Mesenchymal stem cell (in vitro differentiated cells and primary cell): ENCODE data around the gene CCDC178. TPM values are rescaled to one million over a fixed set of nuclear protein-coding genes. Genes with fewer than 3 reads are reported as not detected.

Experiments
- DNase-seq: peaks from one replicate; pipeline ENCODE4 v3.0.0-alpha.2; 2013
- H2AFZ ChIP-seq: one replicate; pipeline ENCODE4 v1.6.1; 2013; ENCODE audit warnings: low read depth, mild to moderate bottlenecking, control low read depth, inconsistent platforms, low read length, moderate library complexity
- H2AK5ac ChIP-seq: 2 replicates; pipeline ENCODE4 v1.6.1; 2013; ENCODE audit warnings: low read length, moderate library complexity, mild to moderate bottlenecking, inconsistent platforms; ENCODE audit not compliant: severe bottlenecking
- H2BK120ac ChIP-seq: one replicate; pipeline ENCODE4 v1.6.1; 2013; ENCODE audit warnings: low read depth, mild to moderate bottlenecking, inconsistent platforms, low read length, moderate library complexity
- H2BK12ac ChIP-seq, 2 experiments: one replicate each; pipeline ENCODE4 v1.6.1; 2013; ENCODE audit warnings: inconsistent platforms in 2 of 2, low read length in 2 of 2, mild to moderate bottlenecking in 2 of 2, moderate library complexity in 2 of 2, control low read depth in 1 of 2
- H2BK15ac ChIP-seq: one replicate; pipeline ENCODE4 v1.6.1; 2013; ENCODE audit warnings: mild to moderate bottlenecking, low read depth, inconsistent platforms; ENCODE audit not compliant: poor library complexity, severe bottlenecking
- H2BK5ac ChIP-seq: 2 replicates; pipeline ENCODE4 v1.6.1; 2013; ENCODE audit warnings: low read depth, mild to moderate bottlenecking, low read length, control low read depth, inconsistent platforms; ENCODE audit not compliant: poor library complexity, severe bottlenecking
- H3K14ac ChIP-seq, 2 experiments: one replicate each; pipeline ENCODE4 v1.6.1; 2013; ENCODE audit warnings: inconsistent platforms in 2 of 2, low read length in 2 of 2, control low read depth in 1 of 2, mild to moderate bottlenecking in 1 of 2, moderate library complexity in 1 of 2
- H3K18ac ChIP-seq, 2 experiments: one replicate each; pipeline ENCODE4 v1.6.1; 2013; ENCODE audit warnings: inconsistent platforms in 2 of 2, low read length in 2 of 2, control low read depth in 1 of 2, low read depth in 1 of 2, mild to moderate bottlenecking in 1 of 2
- H3K23ac ChIP-seq, 2 experiments: one replicate each; pipeline ENCODE4 v1.6.1; 2013; ENCODE audit warnings: inconsistent platforms in 2 of 2, low read length in 2 of 2, mild to moderate bottlenecking in 2 of 2, moderate library complexity in 2 of 2, control low read depth in 1 of 2
- H3K27ac ChIP-seq: 2 replicates; pipeline ENCODE4 v1.5.1; 2013; ENCODE audit warnings: mild to moderate bottlenecking, moderate library complexity, low read length, control low read depth, inconsistent platforms; ENCODE audit not compliant: poor library complexity, severe bottlenecking
- H3K27me3 ChIP-seq, 2 experiments: 2 replicates each; pipeline versions ENCODE4 v1.6.1 to v1.7.0; 2013; ENCODE audit warnings: low read length in 2 of 2, mild to moderate bottlenecking in 2 of 2, moderate library complexity in 2 of 2, control low read depth in 1 of 2, inconsistent platforms in 1 of 2; ENCODE audit not compliant: control insufficient read depth in 1 of 2, insufficient read depth in 1 of 2
- H3K36me3 ChIP-seq, 2 experiments: 2 replicates each; pipeline versions ENCODE4 v1.6.1 to v1.7.0; 2013; ENCODE audit warnings: low read length in 2 of 2, control low read depth in 1 of 2, inconsistent platforms in 1 of 2, low read depth in 1 of 2, mild to moderate bottlenecking in 1 of 2; ENCODE audit not compliant: insufficient read depth in 2 of 2, control insufficient read depth in 1 of 2
- H3K4ac ChIP-seq, 2 experiments: one replicate each; pipeline ENCODE4 v1.6.1; 2013; ENCODE audit warnings: inconsistent platforms in 2 of 2, low read length in 2 of 2, mild to moderate bottlenecking in 2 of 2, moderate library complexity in 2 of 2, control low read depth in 1 of 2, low read depth in 1 of 2
- H3K4me1 ChIP-seq: 2 replicates; pipeline ENCODE4 v1.6.1; 2013; ENCODE audit warnings: low read depth, low read length, control low read depth; ENCODE audit not compliant: control insufficient read depth, insufficient read depth
- H3K4me2 ChIP-seq: 2 replicates; pipeline ENCODE4 v1.6.1; 2013; ENCODE audit warnings: low read length, mild to moderate bottlenecking, inconsistent platforms; ENCODE audit not compliant: poor library complexity, severe bottlenecking
- H3K4me3 ChIP-seq, 2 experiments: 2 replicates each; pipeline versions ENCODE4 v1.5.1 to v1.7.0; 2013; ENCODE audit warnings: low read length in 2 of 2, mild to moderate bottlenecking in 2 of 2, control low read depth in 1 of 2, low read depth in 1 of 2; ENCODE audit not compliant: insufficient read depth in 1 of 2
- H3K79me1 ChIP-seq: replicated peaks from 2 replicates; pipeline ENCODE4 v1.6.1; 2013; ENCODE audit warnings: mild to moderate bottlenecking, control low read depth, low read length, inconsistent platforms; ENCODE audit not compliant: poor library complexity, severe bottlenecking
- H3K9ac ChIP-seq: 2 replicates; pipeline ENCODE4 v1.7.0; 2013; ENCODE audit warnings: mild to moderate bottlenecking, low read length, moderate library complexity
- H3K9me3 ChIP-seq: 2 replicates; pipeline ENCODE4 v1.7.0; 2013; ENCODE audit warnings: mild to moderate bottlenecking, low read length; ENCODE audit not compliant: control insufficient read depth
- H4K8ac ChIP-seq: one replicate; pipeline ENCODE4 v1.6.1; 2013; ENCODE audit warnings: inconsistent platforms, mild to moderate bottlenecking, low read length, moderate library complexity
- H4K91ac ChIP-seq: one replicate; pipeline ENCODE4 v1.6.1; 2013; ENCODE audit warnings: mild to moderate bottlenecking, low read length, inconsistent platforms
- WGBS: methylation state at CpG from one replicate; pipeline ENCODE4 v1.1.7; 2013; ENCODE audit warnings: mixed read lengths; 5-methylcytosine and 5-hydroxymethylcytosine counted together
- polyA plus RNA-seq, 2 experiments: library from polyadenylated mRNA; stranded (reverse); fragments of 200-250 nt; gene quantifications; one replicate each; pipeline ENCODE4 v1.2.3, GENCODE V29; 2013

CCDC178 gene
- polyA plus RNA-seq (2013, experiment 1 of 2): 3.1 TPM
- polyA plus RNA-seq (2013, experiment 2 of 2): 2.9 TPM

- Histone ChIP-seq H2BK12ac (peak within 1 kb of the TSS; percentile 38 to 83), H4K8ac (peak within 1 kb of the TSS; percentile 81), H3K27ac (no peak within 1 kb of the TSS), H3K79me1 (no peaks in the 10 kb centered on the region), H3K4me2 (peak within 1 kb of the TSS; percentile 93), H3K9ac (peak within 1 kb of the TSS; percentile 76), H2AK5ac (no peak within 1 kb of the TSS), H3K4ac (peak within 1 kb of the TSS in 1 of 2 experiments; percentile 26), H3K36me3 (no peaks in the 10 kb centered on the region), H3K23ac (peak within 1 kb of the TSS; percentile 23 to 38), H2BK120ac (peak within 1 kb of the TSS; percentile 83), H4K91ac (peak within 1 kb of the TSS; percentile 55), H3K4me3 (peak within 1 kb of the TSS; percentile 77 to 83), H3K9me3 (no peaks in the 10 kb centered on the region), H3K4me1 (peaks cover 3% of the 10 kb centered on the region), H3K18ac (peak within 1 kb of the TSS; percentile 75 to 77), H2BK5ac (no peak within 1 kb of the TSS), H3K14ac (peak within 1 kb of the TSS in 1 of 2 experiments; percentile 44), H2BK15ac (peak within 1 kb of the TSS; percentile 91), H3K27me3 (peaks cover 0 to 6% of the 10 kb centered on the region in 2 experiments), H2AFZ (peak within 1 kb of the TSS; percentile 20)
- 0% methylated on average over 64 of the region's 77 CpGs for WGBS
- DNase-seq: peak; percentile 84
Measured at GRCh38 chr18:33440060-33441043, at the start of gene CCDC178. CCDC178 (minus strand) TSS chr18:33440721; CDS start chr18:33412088, 28,633 bp downstream.

- no peak overlapping the region for H2BK12ac ChIP-seq
Measured at GRCh38 chr18:33483908-33484307, 43.4 kb upstream of the CCDC178 start.

GRCh38 chr18:33472509-33472908, 32.0 kb upstream of the CCDC178 start:
- no peak overlapping the region for H2BK12ac ChIP-seq
- H3K4me3 ChIP-seq: no peak overlapping the region
- WGBS: no CpG with 5 or more reads among the region's 3 CpGs
- no peak overlapping the region for H3K18ac ChIP-seq
- H3K9ac ChIP-seq: no peak overlapping the region
- H2BK15ac ChIP-seq: no peak overlapping the region
- H3K9me3 ChIP-seq: no peaks in the 10 kb centered on the region
- no peak overlapping the region for H3K27ac ChIP-seq
- no peak overlapping the region for H2BK5ac ChIP-seq
- H2AK5ac ChIP-seq: no peak overlapping the region
- H3K4ac ChIP-seq: no peak overlapping the region
- DNase-seq: no peak
- H3K23ac ChIP-seq: no peak overlapping the region
- no peaks in the 10 kb centered on the region for H3K27me3 ChIP-seq
- H4K91ac ChIP-seq: no peak overlapping the region
- no peaks in the 10 kb centered on the region for H3K4me1 ChIP-seq
- no peak overlapping the region for H2AFZ ChIP-seq
- no peaks in the 10 kb centered on the region for H3K36me3 ChIP-seq
- H3K14ac ChIP-seq: no peak overlapping the region
- H4K8ac ChIP-seq: no peak overlapping the region
- H2BK120ac ChIP-seq: no peak overlapping the region
- H3K4me2 ChIP-seq: no peak overlapping the region
- H3K79me1 ChIP-seq: no peaks in the 10 kb centered on the region

More at GRCh38 chr18:33483908-33484307, 43.4 kb upstream of the CCDC178 start:
- no peaks in the 10 kb centered on the region for H3K27me3 ChIP-seq
- H3K4ac ChIP-seq: no peak overlapping the region
- no peak overlapping the region for H3K18ac ChIP-seq
- no peak overlapping the region for H3K9ac ChIP-seq
- WGBS: no CpG with 5 or more reads among the region's 1 CpG
- no peak overlapping the region for H4K8ac ChIP-seq
- H3K27ac ChIP-seq: no peak overlapping the region
- no peaks in the 10 kb centered on the region for H3K4me1 ChIP-seq
- no peaks in the 10 kb centered on the region for H3K36me3 ChIP-seq
- no peaks in the 10 kb centered on the region for H3K79me1 ChIP-seq
- H3K4me2 ChIP-seq: no peak overlapping the region
- H2BK5ac ChIP-seq: no peak overlapping the region
- no peaks in the 10 kb centered on the region for H3K9me3 ChIP-seq
- no peak overlapping the region for H2BK15ac ChIP-seq
- no peak overlapping the region for H4K91ac ChIP-seq
- no peak overlapping the region for H2AFZ ChIP-seq
- H2BK120ac ChIP-seq: no peak overlapping the region
- no peak overlapping the region for H3K23ac ChIP-seq
- no peak overlapping the region for H2AK5ac ChIP-seq
- H3K4me3 ChIP-seq: no peak overlapping the region
- DNase-seq: no peak
- H3K14ac ChIP-seq: no peak overlapping the region

- Histone ChIP-seq H3K4ac (no peak overlapping the region), H3K79me1 (no peaks in the 10 kb centered on the region), H3K23ac (no peak overlapping the region), H2BK120ac (no peak overlapping the region), H3K27ac (no peak overlapping the region), H3K27me3 (no peaks in the 10 kb centered on the region), H3K14ac (no peak overlapping the region), H2BK12ac (no peak overlapping the region), H3K18ac (no peak overlapping the region), H4K91ac (no peak overlapping the region), H2AFZ (no peak overlapping the region), H3K36me3 (no peaks in the 10 kb centered on the region), H4K8ac (no peak overlapping the region), H3K4me1 (no peaks in the 10 kb centered on the region), H3K4me3 (no peak overlapping the region), H3K9ac (no peak overlapping the region), H2BK15ac (no peak overlapping the region), H3K9me3 (no peaks in the 10 kb centered on the region), H3K4me2 (no peak overlapping the region), H2BK5ac (no peak overlapping the region), H2AK5ac (no peak overlapping the region)
- no CpG with 5 or more reads among the region's 2 CpGs for WGBS
- no peak for DNase-seq
Measured at GRCh38 chr18:33470216-33470615, 29.7 kb upstream of the CCDC178 start.
